Adipocyte (in vitro differentiated cells): Measurements from ENCODE around the gene HBZ.
A peak's percentile ranks its signal among the peaks of the same experiment; 100 is the strongest.
"Not testable (repeated sequence)": the region's sequence is repeated elsewhere in the genome, so short reads cannot be mapped to it uniquely, and the experiment has no call there.

Experiments
- DNase-seq: peaks from one replicate; pipeline ENCODE4 v3.0.0-alpha.2; 2015; ENCODE audit warnings: low read depth
- H3K27me3 ChIP-seq: replicated peaks from 2 replicates; pipeline ENCODE4 v1.7.0; 2013; ENCODE audit warnings: mild to moderate bottlenecking, low read length, moderate library complexity; ENCODE audit not compliant: control insufficient read depth, insufficient read depth
- H3K36me3 ChIP-seq: 2 replicates; pipeline ENCODE4 v1.7.0; 2013; ENCODE audit warnings: low read length, mild to moderate bottlenecking, moderate library complexity; ENCODE audit not compliant: control insufficient read depth, insufficient read depth, severe bottlenecking
- H3K4me1 ChIP-seq: 2 replicates; pipeline ENCODE4 v1.7.0; 2013; ENCODE audit warnings: mild to moderate bottlenecking, low read length, moderate library complexity; ENCODE audit not compliant: control insufficient read depth, insufficient read depth
- H3K4me3 ChIP-seq: 2 replicates; pipeline ENCODE4 v1.7.0; 2013; ENCODE audit warnings: mild to moderate bottlenecking, low read length, moderate library complexity
- H3K9ac ChIP-seq: 2 replicates; pipeline ENCODE4 v1.7.0; 2013; ENCODE audit warnings: mild to moderate bottlenecking, low read length, moderate library complexity
- H3K9me3 ChIP-seq: 2 replicates; pipeline ENCODE4 v1.7.0; 2013; ENCODE audit warnings: mild to moderate bottlenecking, low read length, moderate library complexity; ENCODE audit not compliant: control insufficient read depth

The HBZ gene

GRCh38 chr16:119295-119694 lies 33.1 kb upstream of the HBZ start:
- Histone ChIP-seq H3K9ac (no peak overlapping the region), H3K9me3 (no peaks in the 10 kb centered on the region), H3K4me1 (peaks cover under 1% of the 10 kb centered on the region), H3K4me3 (no peak overlapping the region), H3K36me3 (peaks cover 34% of the 10 kb centered on the region), H3K27me3 (no peaks in the 10 kb centered on the region)
- no peak for DNase-seq

- no peaks in the 10 kb centered on the region for H3K9me3 ChIP-seq
- no peak overlapping the region for H3K4me3 ChIP-seq
- H3K9ac ChIP-seq = no peak overlapping the region
- H3K4me1 ChIP-seq = no peaks in the 10 kb centered on the region
- peaks cover 32% of the 10 kb centered on the region for H3K36me3 ChIP-seq
- no peak for DNase-seq
- no peaks in the 10 kb centered on the region for H3K27me3 ChIP-seq
These were observed 32.5 kb upstream of the HBZ start for GRCh38 chr16:119835-120491.

GRCh38 chr16:120756-121155 lies 31.7 kb upstream of the HBZ start:
- Histone ChIP-seq H3K9ac (no peak overlapping the region), H3K4me1 (no peaks in the 10 kb centered on the region), H3K9me3 (no peaks in the 10 kb centered on the region), H3K27me3 (no peaks in the 10 kb centered on the region), H3K36me3 (peaks cover 34% of the 10 kb centered on the region), H3K4me3 (no peak overlapping the region)
- DNase-seq = no peak

GRCh38 chr16:122361-122760 lies 30.1 kb upstream of the HBZ start:
- no peaks in the 10 kb centered on the region for H3K9me3 ChIP-seq

GRCh38 chr16:123558-124350 lies 28.7 kb upstream of the HBZ start:
- not testable (repeated sequence) for H3K4me1 ChIP-seq, H3K9ac ChIP-seq, DNase-seq, H3K4me3 ChIP-seq, H3K9me3 ChIP-seq, H3K36me3 ChIP-seq, H3K27me3 ChIP-seq

More at GRCh38 chr16:122361-122760, 30.1 kb upstream of the HBZ start:
- Histone ChIP-seq H3K4me1 (no peaks in the 10 kb centered on the region), H3K4me3 (no peak overlapping the region), H3K9ac (no peak overlapping the region), H3K36me3 (peaks cover 20% of the 10 kb centered on the region), H3K27me3 (no peaks in the 10 kb centered on the region)
- no peak for DNase-seq

- Histone ChIP-seq H3K27me3 (no peaks in the 10 kb centered on the region), H3K4me1 (no peaks in the 10 kb centered on the region), H3K9me3 (no peaks in the 10 kb centered on the region), H3K4me3 (no peak overlapping the region), H3K36me3 (peaks cover 10% of the 10 kb centered on the region), H3K9ac (no peak overlapping the region)
- DNase-seq = no peak
These were observed 27.4 kb upstream of the HBZ start for GRCh38 chr16:125011-125410.

GRCh38 chr16:129075-129474 lies 23.4 kb upstream of the HBZ start:
- H3K27me3 ChIP-seq = no peaks in the 10 kb centered on the region
- no peak overlapping the region for H3K4me3 ChIP-seq
- no peak overlapping the region for H3K9ac ChIP-seq
- H3K36me3 ChIP-seq = peaks cover 10% of the 10 kb centered on the region
- H3K4me1 ChIP-seq = peaks cover 10% of the 10 kb centered on the region
- no peak for DNase-seq
- no peaks in the 10 kb centered on the region for H3K9me3 ChIP-seq

GRCh38 chr16:130533-131173 lies 21.8 kb upstream of the HBZ start:
- Histone ChIP-seq H3K4me1 (peaks cover 10% of the 10 kb centered on the region), H3K36me3 (no peaks in the 10 kb centered on the region), H3K4me3 (no peak overlapping the region), H3K9ac (no peak overlapping the region), H3K27me3 (no peaks in the 10 kb centered on the region), H3K9me3 (no peaks in the 10 kb centered on the region)
- DNase-seq = no peak

- H3K4me1 ChIP-seq = peaks cover 11% of the 10 kb centered on the region
- no peak for DNase-seq
These were observed 20.3 kb upstream of the HBZ start for GRCh38 chr16:132120-132519.

GRCh38 chr16:133716-134115 lies 18.7 kb upstream of the HBZ start:
- no peak for DNase-seq
- no peak overlapping the region for H3K4me3 ChIP-seq
- H3K36me3 ChIP-seq = no peaks in the 10 kb centered on the region

More at GRCh38 chr16:132120-132519, 20.3 kb upstream of the HBZ start:
- H3K9me3 ChIP-seq = no peaks in the 10 kb centered on the region
- H3K4me3 ChIP-seq = no peak overlapping the region
- H3K36me3 ChIP-seq = no peaks in the 10 kb centered on the region
- no peaks in the 10 kb centered on the region for H3K27me3 ChIP-seq
- H3K9ac ChIP-seq = no peak overlapping the region

GRCh38 chr16:138049-138417 lies 14.4 kb upstream of the HBZ start:
- DNase-seq = peak; percentile 60
- peaks cover 15% of the 10 kb centered on the region for H3K4me1 ChIP-seq
- H3K27me3 ChIP-seq = no peaks in the 10 kb centered on the region
- H3K36me3 ChIP-seq = no peaks in the 10 kb centered on the region
- H3K4me3 ChIP-seq = peak overlapping the region; percentile 88
- no peaks in the 10 kb centered on the region for H3K9me3 ChIP-seq
- H3K9ac ChIP-seq = peak overlapping the region; percentile 93

More at GRCh38 chr16:133716-134115, 18.7 kb upstream of the HBZ start:
- no peaks in the 10 kb centered on the region for H3K9me3 ChIP-seq
- peaks cover 15% of the 10 kb centered on the region for H3K4me1 ChIP-seq
- no peak overlapping the region for H3K9ac ChIP-seq
- H3K27me3 ChIP-seq = no peaks in the 10 kb centered on the region
